A673 (cell line): ENCODE measurements around the gene SELENOW.

Experiments
- CTCF ChIP-seq: fragments of 300-800, 200-600 bp; sonication (generic); conservative IDR thresholded peaks from 2 replicates; pipeline ENCODE4 v1.5.1; 2017; ENCODE audit warnings: low read depth, mild to moderate bottlenecking, antibody characterized with exemption, low read length, moderate library complexity, mixed read lengths
- EZH2 ChIP-seq: fragments of 200-600 bp; sonication (generic); IDR thresholded peaks from 2 replicates; pipeline ENCODE4 v1.6.1; 2017; ENCODE audit warnings: borderline replicate concordance, low read depth, mild to moderate bottlenecking, mixed read lengths, antibody characterized with exemption, low read length; ENCODE audit not compliant: poor library complexity, severe bottlenecking

GRCh38 chr19:47792616-47793015 lies 14.1 kb downstream of the SELENOW start:
- TF ChIP-seq CTCF, result no peak
- no peak for TF ChIP-seq EZH2
